PFSK-1 (cell line): ENCODE measurements around the gene RERE.

ENCODE experiments used
- FOXP2 ChIP-seq: optimal IDR thresholded peaks from 2 replicates; pipeline ENCODE3; 2011; ENCODE audit warnings: borderline replicate concordance, control low read depth, inconsistent platforms; ENCODE audit not compliant: insufficient read depth; ENCODE audit errors: extremely low read length, extremely low read depth
- POLR2AphosphoS5 ChIP-seq: IDR thresholded peaks from 2 replicates; pipeline ENCODE4 v1.6.1; 2012; ENCODE audit warnings: low read depth, mild to moderate bottlenecking, control low read depth, low read length, moderate library complexity
- SIN3A ChIP-seq: IDR thresholded peaks from 2 replicates; pipeline ENCODE4 v1.6.1; 2012; ENCODE audit warnings: mild to moderate bottlenecking, low read length, moderate library complexity, borderline replicate concordance; ENCODE audit not compliant: insufficient read depth
- TAF1 ChIP-seq: IDR thresholded peaks from 2 replicates; pipeline ENCODE4 v1.6.1; 2012; ENCODE audit warnings: low read length, control low read depth, borderline replicate concordance; ENCODE audit not compliant: insufficient read depth
- TF ChIP-seq, protein P1 (sequence below), 2 experiments: IDR thresholded peaks; 2 replicates each; pipeline versions ENCODE4 v1.6.1 to v1.8.0; 2011 to 2012; ENCODE audit warnings: low read depth in 2 of 2, low read length in 2 of 2, control low read depth in 1 of 2, inconsistent platforms in 1 of 2, mild to moderate bottlenecking in 1 of 2, moderate library complexity in 1 of 2; ENCODE audit not compliant: insufficient read depth in 1 of 2

RERE gene

GRCh38 chr1:8332806-8333205, 484.6 kb downstream of the RERE start:
- TF ChIP-seq, protein P1, sequence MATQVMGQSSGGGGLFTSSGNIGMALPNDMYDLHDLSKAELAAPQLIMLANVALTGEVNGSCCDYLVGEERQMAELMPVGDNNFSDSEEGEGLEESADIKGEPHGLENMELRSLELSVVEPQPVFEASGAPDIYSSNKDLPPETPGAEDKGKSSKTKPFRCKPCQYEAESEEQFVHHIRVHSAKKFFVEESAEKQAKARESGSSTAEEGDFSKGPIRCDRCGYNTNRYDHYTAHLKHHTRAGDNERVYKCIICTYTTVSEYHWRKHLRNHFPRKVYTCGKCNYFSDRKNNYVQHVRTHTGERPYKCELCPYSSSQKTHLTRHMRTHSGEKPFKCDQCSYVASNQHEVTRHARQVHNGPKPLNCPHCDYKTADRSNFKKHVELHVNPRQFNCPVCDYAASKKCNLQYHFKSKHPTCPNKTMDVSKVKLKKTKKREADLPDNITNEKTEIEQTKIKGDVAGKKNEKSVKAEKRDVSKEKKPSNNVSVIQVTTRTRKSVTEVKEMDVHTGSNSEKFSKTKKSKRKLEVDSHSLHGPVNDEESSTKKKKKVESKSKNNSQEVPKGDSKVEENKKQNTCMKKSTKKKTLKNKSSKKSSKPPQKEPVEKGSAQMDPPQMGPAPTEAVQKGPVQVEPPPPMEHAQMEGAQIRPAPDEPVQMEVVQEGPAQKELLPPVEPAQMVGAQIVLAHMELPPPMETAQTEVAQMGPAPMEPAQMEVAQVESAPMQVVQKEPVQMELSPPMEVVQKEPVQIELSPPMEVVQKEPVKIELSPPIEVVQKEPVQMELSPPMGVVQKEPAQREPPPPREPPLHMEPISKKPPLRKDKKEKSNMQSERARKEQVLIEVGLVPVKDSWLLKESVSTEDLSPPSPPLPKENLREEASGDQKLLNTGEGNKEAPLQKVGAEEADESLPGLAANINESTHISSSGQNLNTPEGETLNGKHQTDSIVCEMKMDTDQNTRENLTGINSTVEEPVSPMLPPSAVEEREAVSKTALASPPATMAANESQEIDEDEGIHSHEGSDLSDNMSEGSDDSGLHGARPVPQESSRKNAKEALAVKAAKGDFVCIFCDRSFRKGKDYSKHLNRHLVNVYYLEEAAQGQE (IDR thresholded peaks at IDR 0.05; ENCODE audit: insufficient read depth in 1 of 2, low read depth in 2 of 2, low read length in 2 of 2) = no peak
- TF ChIP-seq TAF1 = no peak
- TF ChIP-seq FOXP2 = no peak

GRCh38 chr1:8330271-8331125, 486.9 kb downstream of the RERE start:
- TF ChIP-seq TAF1 = no peak

DNA sequence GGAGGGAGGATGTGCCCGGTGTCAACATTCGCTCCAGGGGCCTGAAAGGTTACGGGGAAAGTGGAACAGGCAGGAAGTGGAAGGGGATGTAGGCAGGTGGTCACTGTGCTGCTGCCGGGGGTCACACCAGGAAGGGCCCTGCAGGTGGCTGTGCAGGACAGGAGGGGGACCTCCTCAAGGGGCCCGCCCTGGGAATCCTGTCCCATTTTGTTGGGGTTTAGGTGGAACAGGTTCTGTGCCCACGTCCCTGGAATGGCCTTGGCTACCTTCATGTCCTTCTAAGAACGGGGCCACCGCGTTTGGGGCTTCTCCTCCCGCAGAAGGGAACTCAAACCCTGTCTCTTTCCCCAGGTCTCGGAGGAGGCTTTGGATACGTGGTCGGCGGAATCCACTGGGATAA, 487.6 kb downstream of the RERE start:
- no peak for TF ChIP-seq FOXP2
- TF ChIP-seq SIN3A = no peak
- TF ChIP-seq, protein P1 (IDR thresholded peaks at IDR 0.05; ENCODE audit: insufficient read depth in 1 of 2, low read depth in 2 of 2, low read length in 2 of 2) = no peak
- no peak for TF ChIP-seq TAF1
- no peak for TF ChIP-seq POLR2AphosphoS5

GRCh38 chr1:8329439-8329838, 488.0 kb downstream of the RERE start:
- TF ChIP-seq FOXP2 (peak; percentile 40), SIN3A (no peak), TAF1 (no peak)
- TF ChIP-seq, protein P1 (IDR thresholded peaks at IDR 0.05; ENCODE audit: insufficient read depth in 1 of 2, low read depth in 2 of 2, low read length in 2 of 2) = no peak

- TF ChIP-seq, protein P1 (IDR thresholded peaks at IDR 0.05; ENCODE audit: insufficient read depth in 1 of 2, low read depth in 2 of 2, low read length in 2 of 2) = no peak
- TF ChIP-seq SIN3A = no peak
- TF ChIP-seq TAF1 = no peak
- TF ChIP-seq POLR2AphosphoS5 = no peak
- TF ChIP-seq FOXP2 = no peak
These were observed 489.2 kb downstream of the RERE start for GRCh38 chr1:8328271-8328670.
